ENCODE measurements around the gene EGF. TPM values are rescaled to one million over a fixed set of nuclear protein-coding genes. Genes with fewer than 3 reads are reported as not detected.

EGF gene
- total RNA-seq, 1 donor: 0.09 TPM

DNA sequence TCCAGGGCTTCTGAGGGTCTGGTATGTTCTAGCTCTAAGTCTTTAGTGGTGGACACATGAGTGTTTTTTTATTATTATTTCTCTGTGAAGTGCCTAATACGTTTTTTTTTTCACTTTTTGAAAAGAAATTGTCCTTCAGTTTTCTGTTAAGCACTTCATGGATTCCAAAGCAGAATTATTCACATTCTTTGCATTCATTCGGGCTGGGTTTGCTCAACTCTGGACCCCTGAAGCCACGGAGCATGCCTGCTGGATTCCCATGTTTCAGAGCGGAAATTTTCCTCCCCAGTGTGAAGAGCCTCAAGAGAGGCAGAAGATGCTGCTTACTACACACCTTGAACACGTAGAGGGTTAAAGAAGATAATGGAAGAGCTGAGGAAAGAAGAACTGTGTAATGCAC, 107.5 kb downstream of the EGF start:
- DNase-seq (ENCODE audit: low read depth): peak; percentile 20
- TF ChIP-seq, protein P1, sequence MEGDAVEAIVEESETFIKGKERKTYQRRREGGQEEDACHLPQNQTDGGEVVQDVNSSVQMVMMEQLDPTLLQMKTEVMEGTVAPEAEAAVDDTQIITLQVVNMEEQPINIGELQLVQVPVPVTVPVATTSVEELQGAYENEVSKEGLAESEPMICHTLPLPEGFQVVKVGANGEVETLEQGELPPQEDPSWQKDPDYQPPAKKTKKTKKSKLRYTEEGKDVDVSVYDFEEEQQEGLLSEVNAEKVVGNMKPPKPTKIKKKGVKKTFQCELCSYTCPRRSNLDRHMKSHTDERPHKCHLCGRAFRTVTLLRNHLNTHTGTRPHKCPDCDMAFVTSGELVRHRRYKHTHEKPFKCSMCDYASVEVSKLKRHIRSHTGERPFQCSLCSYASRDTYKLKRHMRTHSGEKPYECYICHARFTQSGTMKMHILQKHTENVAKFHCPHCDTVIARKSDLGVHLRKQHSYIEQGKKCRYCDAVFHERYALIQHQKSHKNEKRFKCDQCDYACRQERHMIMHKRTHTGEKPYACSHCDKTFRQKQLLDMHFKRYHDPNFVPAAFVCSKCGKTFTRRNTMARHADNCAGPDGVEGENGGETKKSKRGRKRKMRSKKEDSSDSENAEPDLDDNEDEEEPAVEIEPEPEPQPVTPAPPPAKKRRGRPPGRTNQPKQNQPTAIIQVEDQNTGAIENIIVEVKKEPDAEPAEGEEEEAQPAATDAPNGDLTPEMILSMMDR (IDR thresholded peaks at IDR 0.05; ENCODE audit: insufficient read depth, low read length): no peak
- H3K4me3 ChIP-seq (ENCODE audit: low read depth, low read length): no peak overlapping the region

- no peak for DNase-seq (ENCODE audit: low read depth)
- TF ChIP-seq, protein P1 (IDR thresholded peaks at IDR 0.05; ENCODE audit: insufficient read depth, low read length): no peak
- no peak overlapping the region for H3K4me3 ChIP-seq (ENCODE audit: low read depth, low read length)
Measured at GRCh38 chr4:110020646-110021443, 108.2 kb downstream of the EGF start.

- no peak overlapping the region for H3K4me3 ChIP-seq (ENCODE audit: low read depth, low read length)
- no peak for DNase-seq (ENCODE audit: low read depth)
- TF ChIP-seq, protein P1 (IDR thresholded peaks at IDR 0.05; ENCODE audit: insufficient read depth, low read length): no peak
Measured at GRCh38 chr4:110022457-110022856, 109.8 kb downstream of the EGF start.

DNA sequence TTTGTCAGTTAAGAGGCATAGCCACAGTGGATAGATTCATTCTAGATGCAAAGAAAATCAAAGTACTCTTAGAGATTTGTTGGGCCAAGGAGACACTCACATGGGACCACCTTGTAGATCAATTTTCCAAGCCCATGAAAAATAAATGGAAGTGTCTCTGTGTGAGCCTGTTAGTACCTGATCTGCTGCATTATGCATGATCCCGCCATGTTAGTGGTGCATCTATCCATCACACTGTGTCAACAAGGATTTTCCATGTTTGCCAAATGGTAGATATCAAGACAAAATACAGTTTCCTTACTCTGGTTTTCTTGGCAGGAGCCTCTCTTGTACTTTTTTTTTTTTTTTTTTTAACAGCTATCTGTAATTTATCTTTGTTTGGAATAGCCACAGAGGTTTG, 112.4 kb downstream of the EGF start:
- no peak for DNase-seq (ENCODE audit: low read depth)
- H3K4me3 ChIP-seq (ENCODE audit: low read depth, low read length): no peak overlapping the region
- TF ChIP-seq, protein P1 (IDR thresholded peaks at IDR 0.05; ENCODE audit: insufficient read depth, low read length): no peak

DNA sequence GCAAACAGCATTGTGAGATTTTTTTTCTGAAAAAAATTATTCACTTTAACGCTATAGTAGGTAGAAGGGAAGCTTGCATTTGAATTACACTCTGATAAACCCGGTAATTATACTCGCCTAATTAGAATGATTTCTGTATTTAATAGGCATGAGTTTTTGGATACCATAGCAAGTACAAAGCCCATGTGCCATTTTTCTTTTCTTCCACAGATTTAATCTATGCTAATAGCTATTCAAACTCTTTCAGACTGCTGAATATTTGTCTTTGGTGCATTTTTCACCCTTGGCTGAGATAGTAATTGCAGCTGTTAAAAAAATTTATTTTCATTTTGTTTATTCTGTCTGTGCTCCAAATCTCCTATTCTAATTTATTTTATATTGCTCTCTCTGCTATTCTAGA, 113.0 kb downstream of the EGF start:
- H3K4me3 ChIP-seq (ENCODE audit: low read depth, low read length): no peak overlapping the region
- no peak for DNase-seq (ENCODE audit: low read depth)
- TF ChIP-seq, protein P1 (IDR thresholded peaks at IDR 0.05; ENCODE audit: insufficient read depth, low read length): no peak

DNA sequence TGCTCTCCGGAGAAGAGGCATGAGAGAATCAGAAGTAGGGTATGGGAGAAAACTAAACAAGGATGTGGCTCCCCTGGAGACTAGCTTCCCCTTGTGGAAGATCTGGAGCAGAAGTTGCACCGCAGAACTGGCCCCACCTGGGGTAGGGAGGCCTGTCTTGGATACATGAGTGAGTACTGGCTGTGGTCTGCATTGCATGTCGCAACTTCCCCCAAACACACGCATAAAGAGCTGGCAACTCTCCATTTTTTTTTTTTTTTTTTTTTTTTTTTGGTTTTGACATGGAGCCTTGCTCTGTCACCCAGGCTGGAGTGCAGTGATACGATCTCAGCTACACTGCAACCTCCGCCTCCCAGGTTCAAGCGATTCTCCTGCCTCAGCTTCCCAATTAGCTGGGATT, 119.9 kb downstream of the EGF start:
- TF ChIP-seq, protein P1 (IDR thresholded peaks at IDR 0.05; ENCODE audit: insufficient read depth, low read length): no peak
- no peak for DNase-seq (ENCODE audit: low read depth)
- H3K4me3 ChIP-seq (ENCODE audit: low read depth, low read length): no peak overlapping the region
